ENCODE data around the gene NAAA. TPM values are rescaled to one million over a fixed set of nuclear protein-coding genes. Genes with fewer than 3 reads are reported as not detected.

NAAA gene
- total RNA-seq, 1 experiment from 2014 or later, result 17.0 TPM

DNA sequence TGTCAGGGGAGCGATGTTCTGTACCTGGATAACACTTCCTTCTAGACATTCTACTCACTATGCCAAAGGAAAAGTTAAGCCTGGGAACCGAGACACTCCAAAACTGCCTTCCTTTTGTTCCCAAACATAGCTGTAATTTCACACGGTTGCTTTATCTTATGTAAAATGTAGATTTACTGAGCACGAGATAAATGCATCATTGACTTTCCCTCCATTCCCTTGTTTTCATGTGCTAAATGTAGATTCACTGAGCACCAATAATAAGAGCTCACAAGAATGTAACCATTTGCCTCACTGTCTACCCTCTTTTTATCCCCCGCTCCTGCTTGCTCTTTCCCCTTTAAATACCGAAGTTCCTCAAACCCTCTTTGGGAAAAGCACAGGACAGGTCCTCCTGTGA is 27.8 kb downstream of the NAAA start:
- RAD21 ChIA-PET (ENCODE audit: low non-redundant PET in 1 of 2, low total read pairs in 2 of 2, uncharacterized antibody in 2 of 2, unreplicated experiment in 2 of 2), result no interaction called here
- Histone ChIP-seq H3K9me3 (ENCODE audit: control insufficient read depth in 1 of 2, insufficient read depth in 1 of 2, low read depth in 1 of 2, low read length in 2 of 2) (peaks cover 0 to 7% of the 10 kb centered on the region in 2 experiments; a peak in 1 of 4 replicates), H2AFZ (ENCODE audit: low read depth, low read length, poor library complexity, severe bottlenecking) (no peak overlapping the region), H3K9me2 (ENCODE audit: insufficient read depth) (no peaks in the 10 kb centered on the region), H3K36me3 (ENCODE audit: control insufficient read depth in 1 of 2, insufficient read depth in 2 of 2, low read length in 2 of 2) (no peaks in the 10 kb centered on the region), H4K20me1 (ENCODE audit: insufficient read depth) (no peaks in the 10 kb centered on the region), H3K4me1 (ENCODE audit: control insufficient read depth in 1 of 2, insufficient read depth in 2 of 2, low read length in 2 of 2) (no peaks in the 10 kb centered on the region; a peak in 1 of 4 replicates), H3K27me3 (ENCODE audit: insufficient read depth, low read length) (no peaks in the 10 kb centered on the region), H3K4me2 (ENCODE audit: low read length) (no peak overlapping the region), H3K27ac (ENCODE audit: low read depth, low read length) (no peak overlapping the region), H3K9ac (ENCODE audit: low read length) (no peak overlapping the region), H3K4me3 (replicated peaks in 1 of 2; ENCODE audit: low read depth in 1 of 2, low read length in 2 of 2) (no peak overlapping the region), H3K79me2 (ENCODE audit: insufficient read depth, low read length) (no peaks in the 10 kb centered on the region)
- ATAC-seq (no peak), DNase-seq (ENCODE audit: low read depth, low spot score) (no peak)
- BruUV-seq (replicated peaks), result no TSS peak
- POLR2A ChIA-PET, result interaction anchor here (0.7 kb wide), 1 partner anchor 88 kb away, joined by 3 read pairs; no protein-coding TSS in a partner anchor
- TF ChIP-seq, protein P1, sequence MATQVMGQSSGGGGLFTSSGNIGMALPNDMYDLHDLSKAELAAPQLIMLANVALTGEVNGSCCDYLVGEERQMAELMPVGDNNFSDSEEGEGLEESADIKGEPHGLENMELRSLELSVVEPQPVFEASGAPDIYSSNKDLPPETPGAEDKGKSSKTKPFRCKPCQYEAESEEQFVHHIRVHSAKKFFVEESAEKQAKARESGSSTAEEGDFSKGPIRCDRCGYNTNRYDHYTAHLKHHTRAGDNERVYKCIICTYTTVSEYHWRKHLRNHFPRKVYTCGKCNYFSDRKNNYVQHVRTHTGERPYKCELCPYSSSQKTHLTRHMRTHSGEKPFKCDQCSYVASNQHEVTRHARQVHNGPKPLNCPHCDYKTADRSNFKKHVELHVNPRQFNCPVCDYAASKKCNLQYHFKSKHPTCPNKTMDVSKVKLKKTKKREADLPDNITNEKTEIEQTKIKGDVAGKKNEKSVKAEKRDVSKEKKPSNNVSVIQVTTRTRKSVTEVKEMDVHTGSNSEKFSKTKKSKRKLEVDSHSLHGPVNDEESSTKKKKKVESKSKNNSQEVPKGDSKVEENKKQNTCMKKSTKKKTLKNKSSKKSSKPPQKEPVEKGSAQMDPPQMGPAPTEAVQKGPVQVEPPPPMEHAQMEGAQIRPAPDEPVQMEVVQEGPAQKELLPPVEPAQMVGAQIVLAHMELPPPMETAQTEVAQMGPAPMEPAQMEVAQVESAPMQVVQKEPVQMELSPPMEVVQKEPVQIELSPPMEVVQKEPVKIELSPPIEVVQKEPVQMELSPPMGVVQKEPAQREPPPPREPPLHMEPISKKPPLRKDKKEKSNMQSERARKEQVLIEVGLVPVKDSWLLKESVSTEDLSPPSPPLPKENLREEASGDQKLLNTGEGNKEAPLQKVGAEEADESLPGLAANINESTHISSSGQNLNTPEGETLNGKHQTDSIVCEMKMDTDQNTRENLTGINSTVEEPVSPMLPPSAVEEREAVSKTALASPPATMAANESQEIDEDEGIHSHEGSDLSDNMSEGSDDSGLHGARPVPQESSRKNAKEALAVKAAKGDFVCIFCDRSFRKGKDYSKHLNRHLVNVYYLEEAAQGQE (IDR thresholded peaks at IDR 0.05; ENCODE audit: low read depth), result no peak
- TF ChIP-seq TCF7L2 (IDR thresholded peaks at IDR 0.05; ENCODE audit: borderline replicate concordance, extremely low read depth, insufficient read depth, insufficient read length) (no peak), ZFX (IDR thresholded peaks at IDR 0.05) (no peak), EZH2phosphoT487 (IDR thresholded peaks at IDR 0.05; ENCODE audit: borderline replicate concordance) (no peak), CEBPB (IDR thresholded peaks at IDR 0.05; ENCODE audit: low read depth) (no peak), EZH2 (IDR thresholded peaks at IDR 0.05) (no peak), SRF (IDR thresholded peaks at IDR 0.05; ENCODE audit: low read depth) (no peak)
- TF ChIP-seq, protein P2, sequence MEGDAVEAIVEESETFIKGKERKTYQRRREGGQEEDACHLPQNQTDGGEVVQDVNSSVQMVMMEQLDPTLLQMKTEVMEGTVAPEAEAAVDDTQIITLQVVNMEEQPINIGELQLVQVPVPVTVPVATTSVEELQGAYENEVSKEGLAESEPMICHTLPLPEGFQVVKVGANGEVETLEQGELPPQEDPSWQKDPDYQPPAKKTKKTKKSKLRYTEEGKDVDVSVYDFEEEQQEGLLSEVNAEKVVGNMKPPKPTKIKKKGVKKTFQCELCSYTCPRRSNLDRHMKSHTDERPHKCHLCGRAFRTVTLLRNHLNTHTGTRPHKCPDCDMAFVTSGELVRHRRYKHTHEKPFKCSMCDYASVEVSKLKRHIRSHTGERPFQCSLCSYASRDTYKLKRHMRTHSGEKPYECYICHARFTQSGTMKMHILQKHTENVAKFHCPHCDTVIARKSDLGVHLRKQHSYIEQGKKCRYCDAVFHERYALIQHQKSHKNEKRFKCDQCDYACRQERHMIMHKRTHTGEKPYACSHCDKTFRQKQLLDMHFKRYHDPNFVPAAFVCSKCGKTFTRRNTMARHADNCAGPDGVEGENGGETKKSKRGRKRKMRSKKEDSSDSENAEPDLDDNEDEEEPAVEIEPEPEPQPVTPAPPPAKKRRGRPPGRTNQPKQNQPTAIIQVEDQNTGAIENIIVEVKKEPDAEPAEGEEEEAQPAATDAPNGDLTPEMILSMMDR (IDR thresholded peaks at IDR 0.05 in 2 of 3, conservative IDR thresholded peaks at IDR 0.05 in 1 of 3; ENCODE audit: borderline replicate concordance in 1 of 3, insufficient read depth in 1 of 3, low read depth in 2 of 3, low read length in 2 of 3), result no peak
- TF ChIP-seq, protein P3, sequence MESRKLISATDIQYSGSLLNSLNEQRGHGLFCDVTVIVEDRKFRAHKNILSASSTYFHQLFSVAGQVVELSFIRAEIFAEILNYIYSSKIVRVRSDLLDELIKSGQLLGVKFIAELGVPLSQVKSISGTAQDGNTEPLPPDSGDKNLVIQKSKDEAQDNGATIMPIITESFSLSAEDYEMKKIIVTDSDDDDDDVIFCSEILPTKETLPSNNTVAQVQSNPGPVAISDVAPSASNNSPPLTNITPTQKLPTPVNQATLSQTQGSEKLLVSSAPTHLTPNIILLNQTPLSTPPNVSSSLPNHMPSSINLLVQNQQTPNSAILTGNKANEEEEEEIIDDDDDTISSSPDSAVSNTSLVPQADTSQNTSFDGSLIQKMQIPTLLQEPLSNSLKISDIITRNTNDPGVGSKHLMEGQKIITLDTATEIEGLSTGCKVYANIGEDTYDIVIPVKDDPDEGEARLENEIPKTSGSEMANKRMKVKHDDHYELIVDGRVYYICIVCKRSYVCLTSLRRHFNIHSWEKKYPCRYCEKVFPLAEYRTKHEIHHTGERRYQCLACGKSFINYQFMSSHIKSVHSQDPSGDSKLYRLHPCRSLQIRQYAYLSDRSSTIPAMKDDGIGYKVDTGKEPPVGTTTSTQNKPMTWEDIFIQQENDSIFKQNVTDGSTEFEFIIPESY (IDR thresholded peaks at IDR 0.05; ENCODE audit: extremely low read depth, insufficient replicate concordance, low read length), result no peak
- TF ChIP-seq, protein P4, sequence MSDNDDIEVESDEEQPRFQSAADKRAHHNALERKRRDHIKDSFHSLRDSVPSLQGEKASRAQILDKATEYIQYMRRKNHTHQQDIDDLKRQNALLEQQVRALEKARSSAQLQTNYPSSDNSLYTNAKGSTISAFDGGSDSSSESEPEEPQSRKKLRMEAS (IDR thresholded peaks at IDR 0.05), result no peak
- TF ChIP-seq, protein P5, sequence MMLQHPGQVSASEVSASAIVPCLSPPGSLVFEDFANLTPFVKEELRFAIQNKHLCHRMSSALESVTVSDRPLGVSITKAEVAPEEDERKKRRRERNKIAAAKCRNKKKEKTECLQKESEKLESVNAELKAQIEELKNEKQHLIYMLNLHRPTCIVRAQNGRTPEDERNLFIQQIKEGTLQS (IDR thresholded peaks at IDR 0.05), result no peak
- intact Hi-C loops (cut with micrococcal nuclease), result no loop called here
- CTCF ChIA-PET, result interaction anchor here (1.0 kb wide), 1 partner anchor 14 kb away, joined by 3 read pairs; no protein-coding TSS in a partner anchor

Measured in HCT116 (cell line).